Measurements from ENCODE around the gene BCDIN3D.
"Not testable (repeated sequence)": the region's sequence is repeated elsewhere in the genome, so short reads cannot be mapped to it uniquely, and the experiment has no call there.

The BCDIN3D gene

GRCh38 chr12:49842519-49843352 is at the start of gene BCDIN3D:
BCDIN3D (minus strand) TSS chr12:49843106; CDS start chr12:49843087, 19 bp downstream.
- peak; percentile 81 for DNase-seq

- no peak for DNase-seq
These were observed 49.3 kb upstream of the BCDIN3D start for GRCh38 chr12:49892084-49892731.

- no peak for DNase-seq
These were observed 48.6 kb upstream of the BCDIN3D start for GRCh38 chr12:49891476-49891875.

GRCh38 chr12:49891012-49891411 is 48.1 kb upstream of the BCDIN3D start:
- DNase-seq = no peak

- DNase-seq = no peak
These were observed 47.2 kb upstream of the BCDIN3D start for GRCh38 chr12:49890096-49890461.

GRCh38 chr12:49889361-49890095 is 46.6 kb upstream of the BCDIN3D start:
- DNase-seq = no peak

- no peak for DNase-seq
These were observed 45.7 kb upstream of the BCDIN3D start for GRCh38 chr12:49888461-49889151.

- DNase-seq = no peak
These were observed 44.9 kb upstream of the BCDIN3D start for GRCh38 chr12:49887536-49888401.

- DNase-seq = no peak
These were observed 44.2 kb upstream of the BCDIN3D start for GRCh38 chr12:49887091-49887490.

GRCh38 chr12:49885663-49886461 is 43.0 kb upstream of the BCDIN3D start:
- DNase-seq = no peak

GRCh38 chr12:49885118-49885517 is 42.2 kb upstream of the BCDIN3D start:
- DNase-seq = no peak

- DNase-seq = no peak
These were observed 40.1 kb upstream of the BCDIN3D start for GRCh38 chr12:49882851-49883464.

GRCh38 chr12:49882248-49882850 is 39.4 kb upstream of the BCDIN3D start:
- no peak for DNase-seq

GRCh38 chr12:49881415-49882247 is 38.7 kb upstream of the BCDIN3D start:
- DNase-seq = no peak

GRCh38 chr12:49880756-49881414 is 38.0 kb upstream of the BCDIN3D start:
- DNase-seq = no peak

- DNase-seq = not testable (repeated sequence)
These were observed 36.2 kb upstream of the BCDIN3D start for GRCh38 chr12:49879065-49879464.

- DNase-seq = no peak
These were observed 35.1 kb upstream of the BCDIN3D start for GRCh38 chr12:49878021-49878420.

GRCh38 chr12:49877066-49877465 is 34.2 kb upstream of the BCDIN3D start:
- no peak for DNase-seq

- DNase-seq = no peak
These were observed 33.2 kb upstream of the BCDIN3D start for GRCh38 chr12:49876070-49876469.
